CD4-positive, alpha-beta T cell (primary cell): ENCODE data around the gene SNAP23. TPM values are rescaled to one million over a fixed set of nuclear protein-coding genes. Genes with fewer than 3 reads are reported as not detected.

Experiments used
- ATAC-seq: fragments of 200-7000 bp; cut with Tn5 transposase; one replicate; pipeline ENCODE4 v1.10.0; 2022; ENCODE audit warnings: mild to moderate bottlenecking; ENCODE audit not compliant: poor library complexity
- CTCF ChIA-PET: fragments of 350-600 bp; sonication (Branson Sonifier 250); formaldehyde crosslinking; loops from one replicate; lab custom pipeline; 2021; ENCODE audit warnings: antibody characterized with exemption, inconsistent platforms; lab: Charles Lee
- POLR2A ChIA-PET: fragments of 350-600 bp; sonication (Branson Sonifier 250); formaldehyde crosslinking; loops from one replicate; lab custom pipeline; 2021; ENCODE audit warnings: antibody characterized with exemption, inconsistent platforms; lab: Charles Lee
- DNase-seq, 14 experiments: peaks; one replicate each; pipeline ENCODE4 v3.0.0-alpha.2; 2013 to 2020; ENCODE audit warnings: mixed read lengths in 2 of 14
- H3K27ac ChIP-seq, 2 donors: one replicate each; pipeline versions ENCODE4 v1.5.1 to v1.7.0; 2013; ENCODE audit warnings: low read length in 2 of 2, low read depth in 1 of 2, mild to moderate bottlenecking in 1 of 2
- H3K27me3 ChIP-seq, 2 experiments: 1 replicate in 1 of 2; 2 replicates in 1 of 2; pipeline versions ENCODE4 v1.6.1 to v1.7.0; 2013; ENCODE audit warnings: low read length in 2 of 2, control low read depth in 1 of 2, mild to moderate bottlenecking in 1 of 2, moderate library complexity in 1 of 2; ENCODE audit not compliant: insufficient read depth in 2 of 2, control insufficient read depth in 1 of 2
- H3K36me3 ChIP-seq: one replicate; pipeline ENCODE4 v1.6.1; 2013; ENCODE audit warnings: low read length, control low read depth; ENCODE audit not compliant: insufficient read depth
- H3K4me1 ChIP-seq: one replicate; pipeline ENCODE4 v1.6.1; 2013; ENCODE audit warnings: low read length, control low read depth; ENCODE audit not compliant: insufficient read depth
- H3K4me3 ChIP-seq: one replicate; pipeline ENCODE4 v1.5.1; 2013; ENCODE audit warnings: mild to moderate bottlenecking, low read length, moderate library complexity
- H3K9me3 ChIP-seq, 2 experiments: 1 replicate in 1 of 2; 2 replicates in 1 of 2; pipeline versions ENCODE4 v1.6.1 to v1.7.0; 2013; ENCODE audit warnings: low read length in 2 of 2, mild to moderate bottlenecking in 2 of 2, control low read depth in 1 of 2, moderate library complexity in 1 of 2; ENCODE audit not compliant: control insufficient read depth in 1 of 2, insufficient read depth in 1 of 2
- H3K27ac Mint-ChIP-seq: one replicate; pipeline ENCODE4 v1.8.0; 2020; ENCODE audit warnings: mixed read lengths
- H3K27me3 Mint-ChIP-seq: one replicate; pipeline ENCODE4 v1.8.0; 2021; ENCODE audit warnings: mixed read lengths
- H3K36me3 Mint-ChIP-seq: one replicate; pipeline ENCODE4 v1.8.0; 2021; ENCODE audit warnings: low read depth, mixed read lengths
- H3K4me1 Mint-ChIP-seq: one replicate; pipeline ENCODE4 v1.8.0; 2021; ENCODE audit warnings: low read depth, mixed read lengths
- H3K4me3 Mint-ChIP-seq: one replicate; pipeline ENCODE4 v1.8.0; 2020; ENCODE audit warnings: mild to moderate bottlenecking, mixed read lengths
- H3K9me3 Mint-ChIP-seq: one replicate; pipeline ENCODE4 v1.8.0; 2020; ENCODE audit warnings: mixed read lengths
- intact Hi-C, 2 experiments: fragments of 100-400 bp; cut with DNase I in 1 of 2; cut with micrococcal nuclease in 1 of 2; formaldehyde crosslinking; loops; one replicate each; pipeline versions ENCODE4 v1.15.1 to v1.9.0; 2023 to 2025; cut with DNase I, micrococcal nuclease
- total RNA-seq, 174 experiments: library from RNA in 2 of 174; stranded (reverse) in 2 of 174; gene quantifications; one replicate each; pipeline ENCODE4 v1.2.3 and lab custom pipeline; 2021 to 2026
- TF ChIP-seq, protein P1 (sequence below): fragments of 200-600 bp; IDR thresholded peaks from one replicate; pipeline ENCODE4 v1.8.0; 2022; ENCODE audit warnings: antibody characterized with exemption, mild to moderate bottlenecking

Gene SNAP23
- total RNA-seq, 2 experiments from 2014 or later: 37.4 to 40.1 TPM

DNA sequence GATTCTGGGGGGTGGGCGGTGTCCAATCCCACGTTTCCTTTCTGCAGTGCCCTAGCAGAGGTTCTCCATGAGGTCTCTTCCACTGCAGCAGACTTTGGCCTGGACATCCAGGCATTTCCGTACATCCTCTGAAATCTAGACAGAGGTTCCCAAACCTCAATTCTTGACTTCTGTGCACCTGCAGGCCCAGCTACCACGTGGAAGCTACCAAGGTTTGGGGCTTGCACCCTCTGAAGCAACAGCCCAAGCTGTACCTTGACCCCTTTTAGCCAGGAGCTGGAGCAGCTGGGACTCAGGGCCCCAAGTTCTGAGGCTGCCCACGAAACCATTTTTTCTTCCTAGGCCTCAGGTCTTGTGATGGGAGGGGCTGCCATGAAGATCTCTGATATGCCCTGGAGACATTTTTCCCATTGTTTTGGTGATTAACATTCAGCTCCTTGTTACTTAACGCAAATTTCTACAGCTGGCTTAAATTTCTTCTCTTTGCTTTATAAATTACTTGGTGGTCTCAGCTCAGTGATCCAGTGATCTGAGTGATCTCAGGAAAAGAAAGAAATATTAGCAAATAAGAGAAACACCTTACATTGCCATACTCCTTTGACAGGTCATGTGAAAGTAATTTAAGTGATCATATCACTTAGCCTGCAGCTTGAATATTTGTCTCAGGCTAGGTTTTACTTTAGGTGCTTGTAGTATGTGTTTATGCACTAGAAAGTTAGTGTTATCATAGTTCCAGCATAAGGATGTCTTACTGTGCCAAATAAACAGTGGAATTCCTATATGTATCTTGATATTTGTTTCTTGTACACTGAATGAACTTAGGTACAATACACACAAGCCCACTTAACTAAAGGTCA, 3.0 kb downstream of the SNAP23 start:
- intact Hi-C loops: loop anchor here (5.0 to 10.0 kb wide), 6 partner anchors 74 to 626 kb away; partner anchors contain the start of genes CDAN1 (in 1 of the 2) and VPS39 (in 1 of the 2)
- peak overlapping the region; percentile 61 for H3K27ac Mint-ChIP-seq
- H3K27me3 Mint-ChIP-seq: no peaks in the 10 kb centered on the region
- no peak overlapping the region for H3K27ac ChIP-seq
- TF ChIP-seq, protein P1, sequence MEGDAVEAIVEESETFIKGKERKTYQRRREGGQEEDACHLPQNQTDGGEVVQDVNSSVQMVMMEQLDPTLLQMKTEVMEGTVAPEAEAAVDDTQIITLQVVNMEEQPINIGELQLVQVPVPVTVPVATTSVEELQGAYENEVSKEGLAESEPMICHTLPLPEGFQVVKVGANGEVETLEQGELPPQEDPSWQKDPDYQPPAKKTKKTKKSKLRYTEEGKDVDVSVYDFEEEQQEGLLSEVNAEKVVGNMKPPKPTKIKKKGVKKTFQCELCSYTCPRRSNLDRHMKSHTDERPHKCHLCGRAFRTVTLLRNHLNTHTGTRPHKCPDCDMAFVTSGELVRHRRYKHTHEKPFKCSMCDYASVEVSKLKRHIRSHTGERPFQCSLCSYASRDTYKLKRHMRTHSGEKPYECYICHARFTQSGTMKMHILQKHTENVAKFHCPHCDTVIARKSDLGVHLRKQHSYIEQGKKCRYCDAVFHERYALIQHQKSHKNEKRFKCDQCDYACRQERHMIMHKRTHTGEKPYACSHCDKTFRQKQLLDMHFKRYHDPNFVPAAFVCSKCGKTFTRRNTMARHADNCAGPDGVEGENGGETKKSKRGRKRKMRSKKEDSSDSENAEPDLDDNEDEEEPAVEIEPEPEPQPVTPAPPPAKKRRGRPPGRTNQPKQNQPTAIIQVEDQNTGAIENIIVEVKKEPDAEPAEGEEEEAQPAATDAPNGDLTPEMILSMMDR: no peak
- H3K9me3 Mint-ChIP-seq: no peaks in the 10 kb centered on the region
- peaks cover 35% of the 10 kb centered on the region for H3K4me1 ChIP-seq
- peaks cover 68% of the 10 kb centered on the region for H3K4me1 Mint-ChIP-seq
- H3K27me3 ChIP-seq: no peaks in the 10 kb centered on the region
- no peak overlapping the region for H3K4me3 ChIP-seq
- ATAC-seq (no peak), DNase-seq (no peak)
- peak overlapping the region; percentile 64 for H3K4me3 Mint-ChIP-seq
- peaks cover 11% of the 10 kb centered on the region for H3K36me3 Mint-ChIP-seq
- H3K36me3 ChIP-seq: peaks cover 2% of the 10 kb centered on the region
- no peaks in the 10 kb centered on the region for H3K9me3 ChIP-seq
- ChIA-PET CTCF (no interaction called here), POLR2A (interaction anchor here (1.6 to 1.7 kb wide), 2 partner anchors 50 to 225 kb away, joined by 4 to 5 read pairs; partner anchors contain the start of genes GANC, HAUS2, LRRC57 and TMEM87A)

DNA sequence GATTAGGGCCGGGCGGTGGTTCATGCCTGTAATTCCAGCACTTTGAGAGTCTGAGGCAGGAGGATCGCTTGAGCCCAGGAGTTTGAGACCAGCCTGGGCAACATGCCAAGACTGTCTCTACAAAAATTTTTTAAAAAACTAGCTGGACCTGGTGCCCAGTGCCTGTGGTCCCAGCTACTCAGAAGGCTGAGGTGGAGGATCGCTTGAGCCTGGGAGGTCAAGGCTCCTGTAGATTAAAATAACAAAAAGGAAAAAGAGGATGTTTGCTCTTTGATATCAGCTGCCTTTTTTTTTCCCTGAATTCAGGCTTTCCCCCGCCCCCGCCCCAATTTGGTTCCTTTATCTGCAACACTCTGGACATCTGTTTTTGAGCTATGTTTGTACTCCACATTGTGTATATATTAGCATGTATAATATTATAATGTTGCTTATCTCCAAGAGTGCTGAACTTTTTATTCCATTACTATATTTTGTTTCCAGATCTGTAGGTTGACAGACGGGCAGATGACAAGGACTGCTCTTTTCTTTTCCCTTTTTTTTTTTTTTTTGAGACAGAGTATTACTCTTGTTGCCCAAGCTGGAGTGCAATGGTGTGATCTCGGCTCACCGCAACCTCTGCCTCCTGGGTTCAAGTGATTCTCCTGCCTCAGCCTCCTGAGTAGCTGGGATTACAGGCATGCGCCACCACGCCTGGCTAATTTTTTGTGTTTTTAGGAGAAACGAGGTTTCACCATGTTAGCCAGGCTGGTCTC, 4.6 kb downstream of the SNAP23 start:
- H3K36me3 Mint-ChIP-seq: peaks cover 8% of the 10 kb centered on the region
- CTCF ChIA-PET: interaction anchor here (1.0 kb wide), 1 partner anchor 78 kb away, joined by 3 read pairs; no protein-coding TSS in a partner anchor
- peaks cover 26% of the 10 kb centered on the region for H3K4me1 ChIP-seq

DNA sequence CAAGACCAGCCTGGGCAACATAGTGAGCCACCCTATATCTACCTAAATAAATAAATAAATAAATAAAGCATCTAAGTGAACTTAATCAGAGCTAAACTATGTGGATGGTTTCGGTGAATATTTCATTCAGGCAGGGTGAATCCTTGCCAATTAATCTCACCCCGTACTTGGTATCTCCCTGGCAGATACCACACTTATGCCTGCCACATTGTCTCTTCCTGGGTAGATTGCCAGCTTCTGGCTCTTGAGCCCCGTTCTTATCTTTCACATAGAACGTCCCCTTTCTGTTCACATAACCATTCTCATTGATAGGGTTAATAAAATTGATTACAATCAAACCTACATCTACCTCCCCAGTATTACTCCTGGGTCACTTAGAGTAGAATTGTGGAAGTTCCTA, 7.0 kb downstream of the SNAP23 start:
- Histone ChIP-seq H3K4me3 (no peak overlapping the region), H3K4me1 (peaks cover 12% of the 10 kb centered on the region), H3K36me3 (peaks cover 2% of the 10 kb centered on the region), H3K27me3 (no peaks in the 10 kb centered on the region), H3K27ac (no peak overlapping the region), H3K9me3 (no peaks in the 10 kb centered on the region)
- ChIA-PET CTCF (no interaction called here), POLR2A (no interaction called here)
- Mint-ChIP-seq H3K27me3 (no peaks in the 10 kb centered on the region), H3K4me3 (no peak overlapping the region), H3K9me3 (no peaks in the 10 kb centered on the region), H3K27ac (no peak overlapping the region), H3K4me1 (peaks cover 33% of the 10 kb centered on the region), H3K36me3 (no peaks in the 10 kb centered on the region)
- ATAC-seq (no peak), DNase-seq (no peak)
- TF ChIP-seq, protein P1: no peak
- intact Hi-C loops: loop anchor here in 1 of 2 experiments (5.0 kb wide), 1 partner anchor 1085 kb away; the partner anchor contains the start of gene RTF1

More for the DNA sequence above, 4.6 kb downstream of the SNAP23 start:
- intact Hi-C loops: loop anchor here (2.0 to 10.0 kb wide), 8 partner anchors 43 to 1083 kb away; partner anchors contain the start of genes CDAN1 (in 1 of the 2), RTF1 (in 1 of the 2) and VPS39 (in 1 of the 2)
- H3K4me1 Mint-ChIP-seq: peaks cover 53% of the 10 kb centered on the region
- Histone ChIP-seq H3K4me3 (no peak overlapping the region), H3K27me3 (no peaks in the 10 kb centered on the region), H3K36me3 (peaks cover 2% of the 10 kb centered on the region), H3K9me3 (no peaks in the 10 kb centered on the region), H3K27ac (no peak overlapping the region)
- ATAC-seq: no peak
- no peaks in the 10 kb centered on the region for H3K9me3 Mint-ChIP-seq
- no peak overlapping the region for H3K4me3 Mint-ChIP-seq
- H3K27ac Mint-ChIP-seq: no peak overlapping the region
- POLR2A ChIA-PET: interaction anchor here (1.4 to 1.7 kb wide), 2 partner anchors 9 to 49 kb away, joined by 4 to 8 read pairs; partner anchors contain the start of genes HAUS2, LRRC57 and ZNF106
- H3K27me3 Mint-ChIP-seq: no peaks in the 10 kb centered on the region
- TF ChIP-seq, protein P1: no peak
- DNase-seq: no peak
